HG02884 (cell line): ENCODE measurements around the gene RNF145.
A peak's percentile ranks its signal among the peaks of the same experiment; 100 is the strongest.

Experiments
- ATAC-seq: cut with Tn5 transposase; IDR thresholded peaks from one replicate; pipeline ENCODE4 v1.9.1; 2021; ENCODE audit warnings: mild to moderate bottlenecking, moderate library complexity; ENCODE audit not compliant: unreplicated experiment

The RNF145 gene

DNA sequence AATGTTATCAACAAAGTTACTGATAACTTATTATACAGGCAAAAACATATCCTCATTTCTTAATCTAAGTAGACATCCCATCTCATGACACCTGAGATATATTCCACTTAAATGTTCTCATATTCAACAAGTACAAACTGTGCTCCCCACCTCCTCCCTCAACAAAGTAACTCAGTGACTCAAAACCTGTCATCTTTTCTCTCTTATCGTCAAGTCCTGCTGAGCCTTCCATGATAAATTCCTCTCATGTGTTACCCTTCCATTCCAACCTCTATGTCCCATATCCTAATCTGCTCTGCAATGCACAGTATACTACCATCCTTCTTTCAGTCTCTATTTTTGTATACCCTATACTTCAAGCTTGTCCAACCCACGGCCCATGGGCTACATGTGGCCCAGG lies 13.6 kb downstream of the RNF145 start:
- ATAC-seq, result no peak

GRCh38 chr5:159190170-159190569 lies 19.2 kb downstream of the RNF145 start:
- no peak for ATAC-seq

GRCh38 chr5:159189310-159189709 lies 20.0 kb downstream of the RNF145 start:
- ATAC-seq, result no peak

- ATAC-seq, result no peak
Observed at GRCh38 chr5:159187719-159188118, 21.6 kb downstream of the RNF145 start.

DNA sequence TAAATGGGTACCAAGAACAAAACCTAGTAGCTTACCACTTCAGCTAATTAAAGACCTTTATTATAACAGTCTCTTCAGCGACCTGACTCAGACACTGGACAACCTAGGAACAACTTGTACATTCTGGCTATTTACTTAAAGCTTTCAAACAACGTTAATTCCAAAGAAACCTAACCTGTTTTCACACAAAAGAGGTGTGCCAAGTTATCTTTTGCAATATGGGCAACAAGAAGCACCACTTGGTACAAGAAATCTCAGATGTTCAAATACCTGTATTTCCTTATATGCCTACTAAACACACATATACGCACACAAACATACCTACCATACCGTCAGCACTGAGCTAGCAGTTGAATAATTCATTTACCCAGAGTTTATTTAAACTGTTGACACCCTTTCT lies 23.0 kb downstream of the RNF145 start:
- ATAC-seq, result no peak

DNA sequence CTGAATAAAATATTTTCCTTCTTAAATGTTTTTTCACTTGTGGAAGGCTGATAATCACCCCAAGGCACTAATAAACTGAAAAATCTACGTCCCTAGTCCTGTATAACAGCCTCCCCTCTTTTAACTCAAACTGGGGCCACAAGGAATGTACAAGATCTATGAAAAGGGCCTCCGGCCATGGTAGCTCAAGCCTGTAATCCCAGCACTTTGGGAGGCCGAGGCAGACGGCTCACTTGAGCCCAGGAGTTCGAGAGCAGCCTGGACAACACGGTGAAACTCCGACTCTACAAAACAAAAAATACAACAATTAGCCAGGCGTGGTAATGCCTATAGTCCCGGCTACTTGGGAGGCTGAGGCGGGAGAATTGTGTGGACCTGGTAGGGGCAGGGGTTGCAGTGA lies 23.6 kb downstream of the RNF145 start:
- no peak for ATAC-seq

- ATAC-seq, result no peak
Observed at GRCh38 chr5:159184858-159185381, 24.4 kb downstream of the RNF145 start.

DNA sequence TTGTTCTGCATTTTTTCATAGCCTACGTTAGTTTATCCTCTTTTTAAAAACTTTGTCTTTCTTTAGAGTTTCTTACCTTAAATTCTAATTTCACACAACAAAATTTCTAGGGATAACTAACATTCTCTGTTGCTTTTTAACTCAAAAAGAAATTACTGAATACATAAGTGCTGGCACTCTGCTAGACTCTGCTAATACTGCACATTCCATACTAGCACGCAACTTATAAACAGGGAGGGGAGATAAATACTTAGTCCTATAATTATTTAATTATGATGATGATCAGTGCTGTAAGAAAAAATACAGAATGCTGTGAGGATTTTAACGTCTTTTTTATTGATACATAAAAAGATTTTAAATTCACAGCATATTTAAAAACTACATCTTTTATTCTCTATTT lies 25.1 kb downstream of the RNF145 start:
- no peak for ATAC-seq

DNA sequence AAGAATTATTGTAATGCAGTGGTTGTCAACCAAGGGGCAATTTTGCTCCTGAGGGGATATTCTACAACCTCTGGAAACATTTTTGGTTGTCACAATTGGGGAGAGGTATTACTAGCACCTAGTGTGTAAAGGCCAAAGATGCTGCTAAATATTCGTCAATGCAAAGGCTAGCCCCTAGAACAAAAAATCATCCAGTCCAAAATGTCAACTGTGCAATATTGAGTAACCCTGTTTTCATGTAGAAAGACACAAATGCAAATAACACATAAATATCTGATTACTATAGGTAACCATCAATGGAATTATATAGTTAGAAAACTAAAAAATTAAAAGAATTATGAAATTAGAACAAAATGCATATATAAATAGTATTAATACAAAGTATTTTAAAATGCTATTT lies 26.1 kb downstream of the RNF145 start:
- no peak for ATAC-seq

DNA sequence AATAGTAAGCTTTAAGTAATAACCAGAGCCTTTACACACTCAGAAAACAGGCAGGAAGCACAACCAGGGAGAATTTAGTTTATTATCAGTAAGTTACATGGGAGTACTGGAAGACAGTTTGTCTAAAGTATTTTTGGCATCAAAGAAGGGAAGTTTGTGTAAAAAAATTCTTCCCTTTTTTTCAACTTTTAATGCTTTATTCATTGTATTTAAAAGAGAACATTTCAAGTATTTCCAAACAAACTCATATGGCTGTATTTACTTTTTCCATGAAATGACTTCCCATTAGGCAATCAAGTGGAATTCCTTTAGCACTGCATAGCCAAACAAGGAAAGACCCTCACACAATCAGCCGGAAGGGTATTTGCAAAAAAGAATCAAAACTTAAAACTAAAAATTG lies 26.7 kb downstream of the RNF145 start:
- no peak for ATAC-seq

- no peak for ATAC-seq
Observed at GRCh38 chr5:159181651-159182050, 27.7 kb downstream of the RNF145 start.

DNA sequence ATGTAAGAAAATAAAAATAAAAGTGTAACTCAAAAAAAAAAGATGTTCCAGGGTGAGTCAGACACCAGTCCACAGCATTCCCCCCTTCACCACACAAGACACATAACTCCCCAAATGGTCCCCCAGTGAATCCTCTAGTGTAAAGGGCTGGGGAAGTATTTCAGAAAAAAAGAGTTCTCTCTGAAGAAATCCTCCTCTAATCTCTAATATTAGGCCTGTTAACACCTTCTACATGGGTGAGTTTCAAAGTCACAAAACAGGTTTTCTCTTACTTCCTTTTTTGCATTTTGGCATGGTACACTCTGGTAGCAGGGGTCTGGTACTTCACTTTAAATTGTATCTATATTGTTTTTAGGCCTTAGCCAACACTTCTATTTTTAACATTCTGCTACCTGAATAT lies 28.2 kb downstream of the RNF145 start:
- ATAC-seq, result no peak

DNA sequence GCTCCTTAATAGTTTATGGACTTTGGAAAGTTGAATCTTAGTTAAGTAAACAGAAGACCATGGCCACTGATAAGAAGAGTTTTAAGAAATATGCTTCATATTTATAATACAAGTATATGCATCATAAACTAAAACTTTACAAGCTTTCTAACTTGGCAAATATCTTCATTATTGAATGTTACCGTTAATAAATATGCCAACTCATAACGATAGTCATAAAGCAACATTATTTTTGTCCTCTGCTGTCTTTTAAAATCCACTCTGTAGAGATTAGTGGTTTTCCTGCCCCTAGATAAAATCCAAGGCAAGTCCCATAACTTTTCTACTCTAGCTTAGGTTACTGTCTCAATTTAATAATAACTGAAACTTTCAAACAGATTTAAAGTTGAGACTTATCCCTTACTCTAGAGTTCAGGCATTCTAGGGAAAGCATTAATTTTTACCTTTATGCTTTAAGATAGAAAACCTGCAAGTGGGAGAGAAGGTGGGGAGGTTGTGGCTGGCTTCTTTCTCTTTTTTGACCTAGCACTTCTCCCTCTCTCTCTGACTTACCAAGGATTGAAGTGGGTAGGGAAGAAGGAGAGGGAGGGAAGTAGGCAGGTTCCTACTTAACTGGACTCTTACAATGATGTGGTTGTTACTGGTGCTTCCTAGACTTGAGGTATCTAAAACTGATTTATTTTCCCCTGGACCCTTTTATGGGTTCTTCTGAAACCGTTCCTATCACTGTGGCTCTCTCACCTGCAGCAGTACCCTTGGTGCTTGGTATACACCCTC lies 29.6 kb downstream of the RNF145 start:
- ATAC-seq, result no peak

GRCh38 chr5:159178978-159179377 lies 30.4 kb downstream of the RNF145 start:
- ATAC-seq, result peak; percentile 86

DNA sequence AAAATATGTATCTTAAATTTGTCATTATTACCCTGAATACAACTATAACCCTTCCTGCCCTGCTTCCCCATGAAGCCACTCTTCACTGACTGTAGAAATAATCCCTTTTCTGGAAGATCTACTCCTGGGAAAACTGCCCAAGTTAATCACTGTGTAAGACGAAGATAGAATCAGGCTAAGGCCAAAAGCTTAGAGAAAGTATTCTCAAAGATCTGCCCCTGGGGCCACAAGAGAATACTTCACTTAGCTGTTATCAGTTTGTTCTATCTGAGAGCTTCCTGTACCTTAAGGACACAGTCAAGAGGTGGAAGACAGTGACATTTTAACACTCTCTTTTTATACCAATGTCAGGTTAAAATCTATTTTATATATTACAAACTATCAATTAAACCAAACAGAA lies 33.8 kb downstream of the RNF145 start:
- no peak for ATAC-seq

- ATAC-seq, result no peak
Observed at GRCh38 chr5:159174511-159175168, 34.7 kb downstream of the RNF145 start.

DNA sequence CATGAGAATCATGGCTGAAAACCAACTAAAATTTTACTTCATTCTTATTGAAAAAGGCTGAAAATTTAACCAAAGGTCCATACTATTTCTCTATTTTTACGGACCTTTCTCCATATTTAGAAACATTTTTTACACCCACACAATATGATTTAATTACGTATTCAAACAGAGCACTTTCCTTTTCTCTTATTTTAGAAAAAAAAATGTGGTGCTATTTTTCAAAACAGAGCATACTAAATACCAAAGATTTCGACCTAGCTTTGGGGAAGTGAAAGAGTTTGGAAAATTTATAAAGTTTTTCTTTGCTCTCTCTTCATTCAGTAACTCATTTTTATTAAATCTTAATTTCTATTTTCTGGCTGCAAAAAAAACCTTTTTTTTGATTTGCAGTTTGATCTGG lies 38.1 kb downstream of the RNF145 start:
- ATAC-seq, result no peak

- ATAC-seq, result no peak
Observed at GRCh38 chr5:159170021-159170420, 39.3 kb downstream of the RNF145 start.

DNA sequence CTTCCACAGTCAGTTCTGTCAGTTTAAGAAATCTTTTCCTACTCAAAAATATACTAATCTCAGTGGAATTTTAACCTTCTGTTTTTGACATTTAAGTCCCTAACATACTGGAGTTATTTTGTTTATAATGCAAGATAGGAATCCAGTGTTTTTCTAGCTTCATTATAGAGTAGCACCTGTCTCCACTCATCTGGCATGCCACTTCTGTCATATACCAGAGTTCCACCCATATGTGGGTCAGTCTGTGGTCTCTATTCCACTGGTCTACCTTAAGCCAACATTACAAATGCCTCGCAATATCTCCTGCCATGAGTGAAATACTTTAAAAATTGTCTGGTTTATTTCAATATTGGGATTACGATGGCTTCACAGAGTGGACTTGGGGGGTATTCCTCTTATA lies 42.9 kb downstream of the RNF145 start:
- no peak for ATAC-seq

DNA sequence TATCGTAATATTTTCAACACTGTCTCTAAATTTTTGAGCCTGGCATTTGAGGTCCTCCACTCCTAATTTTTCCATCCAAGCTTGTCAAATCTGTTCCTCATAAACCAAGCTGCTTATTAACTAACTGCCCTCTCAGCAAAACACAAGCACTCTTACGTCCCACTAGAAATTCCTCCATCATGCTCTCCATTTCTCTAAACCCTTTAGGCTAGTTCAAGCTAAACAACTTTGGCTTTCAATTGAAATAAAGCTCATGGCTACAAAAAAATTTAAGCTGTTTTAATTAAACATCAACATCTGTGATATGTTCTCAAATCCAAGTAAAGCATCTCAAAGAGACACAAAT lies 45.7 kb downstream of the RNF145 start:
- ATAC-seq, result no peak

DNA sequence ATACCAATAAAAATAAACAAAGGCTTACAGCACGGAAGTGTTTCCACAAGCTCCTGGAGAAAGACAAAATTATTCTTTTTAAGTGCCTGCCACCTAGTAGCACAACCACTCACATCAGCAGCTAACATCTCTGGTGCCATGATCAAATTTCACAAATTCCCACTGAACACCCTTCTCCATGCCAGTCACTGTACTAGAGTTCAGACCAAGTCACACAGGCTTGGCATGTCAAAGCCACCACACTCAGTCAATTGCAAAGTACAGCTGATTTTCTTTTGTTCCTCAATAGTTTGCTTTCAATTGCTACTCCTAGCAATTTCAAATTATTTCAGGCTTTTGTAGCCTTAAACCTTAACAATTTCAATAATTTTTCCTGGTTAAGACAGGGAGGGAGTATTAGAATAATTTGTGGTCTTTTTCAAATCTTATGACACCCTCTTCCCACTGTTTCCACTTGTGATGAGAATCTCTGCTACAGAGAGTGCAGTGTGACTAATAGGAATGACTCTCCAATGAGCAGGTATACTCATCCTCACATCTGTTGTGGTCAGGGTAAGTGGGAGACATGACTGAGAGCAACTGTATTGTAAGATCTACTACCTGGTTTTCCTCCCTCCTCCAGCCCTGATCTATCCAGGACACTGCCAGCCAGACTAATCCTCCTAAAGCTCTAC lies 46.2 kb downstream of the RNF145 start:
- peak; percentile 57 for ATAC-seq
